GM12873 (cell line): Measurements from ENCODE around the gene KLHL4.

Experiments
- TF ChIP-seq, protein P1 (sequence below): IDR thresholded peaks from 2 replicates; pipeline ENCODE4 v1.5.1; 2012; ENCODE audit warnings: low read depth, mild to moderate bottlenecking, moderate library complexity, low read length, control low read depth; ENCODE audit not compliant: insufficient read depth; ENCODE audit errors: missing control alignments

The KLHL4 gene

DNA sequence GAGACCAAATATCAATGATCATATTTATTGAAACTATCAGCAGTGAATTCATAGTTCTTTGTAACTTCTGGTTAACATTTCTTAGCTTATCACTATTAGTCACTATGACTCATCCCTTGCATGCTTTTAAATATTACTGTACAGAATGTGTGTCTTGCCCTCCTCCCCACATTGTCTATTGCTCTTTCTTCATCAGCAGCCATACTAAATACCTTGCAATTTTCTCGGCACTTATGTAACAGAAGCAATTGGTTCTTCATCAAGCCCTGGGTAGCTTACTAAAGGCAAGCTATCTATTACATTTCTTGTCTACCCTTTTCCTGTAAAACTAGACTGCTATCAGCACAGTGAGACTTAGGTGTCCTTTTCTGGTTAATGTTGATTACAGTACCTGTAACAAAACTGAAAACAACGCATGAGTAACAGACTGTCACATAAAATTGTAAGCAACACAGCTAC lies 8.2 kb downstream of the KLHL4 start:
- TF ChIP-seq, protein P1, sequence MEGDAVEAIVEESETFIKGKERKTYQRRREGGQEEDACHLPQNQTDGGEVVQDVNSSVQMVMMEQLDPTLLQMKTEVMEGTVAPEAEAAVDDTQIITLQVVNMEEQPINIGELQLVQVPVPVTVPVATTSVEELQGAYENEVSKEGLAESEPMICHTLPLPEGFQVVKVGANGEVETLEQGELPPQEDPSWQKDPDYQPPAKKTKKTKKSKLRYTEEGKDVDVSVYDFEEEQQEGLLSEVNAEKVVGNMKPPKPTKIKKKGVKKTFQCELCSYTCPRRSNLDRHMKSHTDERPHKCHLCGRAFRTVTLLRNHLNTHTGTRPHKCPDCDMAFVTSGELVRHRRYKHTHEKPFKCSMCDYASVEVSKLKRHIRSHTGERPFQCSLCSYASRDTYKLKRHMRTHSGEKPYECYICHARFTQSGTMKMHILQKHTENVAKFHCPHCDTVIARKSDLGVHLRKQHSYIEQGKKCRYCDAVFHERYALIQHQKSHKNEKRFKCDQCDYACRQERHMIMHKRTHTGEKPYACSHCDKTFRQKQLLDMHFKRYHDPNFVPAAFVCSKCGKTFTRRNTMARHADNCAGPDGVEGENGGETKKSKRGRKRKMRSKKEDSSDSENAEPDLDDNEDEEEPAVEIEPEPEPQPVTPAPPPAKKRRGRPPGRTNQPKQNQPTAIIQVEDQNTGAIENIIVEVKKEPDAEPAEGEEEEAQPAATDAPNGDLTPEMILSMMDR, result no peak

DNA sequence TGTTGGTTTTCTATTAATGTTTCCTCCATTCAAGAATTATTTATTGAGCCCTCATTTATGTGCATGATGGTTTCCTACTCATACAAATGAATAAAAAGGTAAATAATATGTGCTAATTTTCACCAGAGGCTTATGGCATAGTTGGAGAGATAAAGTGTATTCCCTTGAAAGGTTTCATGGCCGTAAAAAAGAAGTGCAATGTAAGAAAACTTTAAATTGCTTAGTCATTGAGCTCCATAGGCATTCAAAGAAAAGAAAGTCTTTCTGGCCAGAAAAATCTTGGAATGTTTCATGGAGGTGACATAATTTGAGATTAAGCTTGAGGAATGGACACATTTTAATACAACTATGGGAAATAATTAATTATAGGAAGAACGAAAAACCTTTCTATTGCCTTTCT lies 8.7 kb downstream of the KLHL4 start:
- TF ChIP-seq, protein P1, result no peak

- TF ChIP-seq, protein P1, result no peak
Measured at GRCh38 chrX:87528487-87528886, 10.9 kb downstream of the KLHL4 start.

- TF ChIP-seq, protein P1, result no peak
Measured at GRCh38 chrX:87571964-87572363, 54.4 kb downstream of the KLHL4 start.

DNA sequence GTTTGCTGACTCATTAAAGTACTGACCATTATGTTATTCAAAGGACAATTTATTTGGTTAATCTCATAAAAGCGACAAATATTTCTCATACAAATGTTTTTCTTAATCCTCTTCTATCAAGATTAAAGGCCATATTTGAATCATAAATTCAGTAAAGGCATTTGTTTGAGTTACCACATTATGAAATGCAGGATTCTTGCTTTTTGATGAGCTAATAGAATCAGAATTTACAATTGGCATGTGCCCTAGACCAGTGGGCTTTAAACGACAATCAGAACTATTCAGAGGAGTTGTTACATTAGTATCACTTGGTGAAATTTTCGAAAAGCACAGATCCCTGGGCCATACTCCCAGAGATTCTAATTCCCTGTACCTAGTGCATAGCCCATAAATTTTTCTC lies 55.3 kb downstream of the KLHL4 start:
- TF ChIP-seq, protein P1, result no peak

DNA sequence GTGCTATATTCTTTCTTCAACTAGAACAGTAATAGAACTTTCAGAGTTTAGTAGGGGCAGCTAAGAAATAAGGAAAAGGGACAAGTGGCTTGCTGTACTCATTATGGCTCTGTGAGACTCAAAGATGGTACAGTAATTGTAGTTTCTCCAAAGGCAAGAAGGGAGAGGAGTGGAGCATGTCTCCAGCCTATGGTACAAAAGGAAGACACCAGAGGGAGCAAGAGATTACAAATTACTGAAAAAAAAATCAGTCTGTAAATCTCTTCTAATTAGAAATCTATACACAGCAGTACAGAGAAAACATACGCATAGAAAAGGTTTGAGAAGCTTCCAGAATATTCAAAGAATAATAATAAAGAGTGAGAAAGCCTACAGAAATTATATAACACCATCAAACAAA lies 61.4 kb downstream of the KLHL4 start:
- TF ChIP-seq, protein P1, result no peak

GRCh38 chrX:87580862-87581261 lies 63.3 kb downstream of the KLHL4 start:
- TF ChIP-seq, protein P1, result no peak
